Mucosa of rectum (tissue), 2 donors: ENCODE measurements around the gene CISD2.
"Not testable (repeated sequence)": the region's sequence is repeated elsewhere in the genome, so short reads cannot be mapped to it uniquely, and the experiment has no call there.

Experiments
- H3K27ac ChIP-seq, 2 donors: one replicate each; pipeline ENCODE4 v1.7.0; 2013; ENCODE audit warnings: inconsistent platforms in 2 of 2, low read depth in 2 of 2, low read length in 2 of 2
- H3K27me3 ChIP-seq, 2 donors: one replicate each; pipeline ENCODE4 v1.7.0; 2013; ENCODE audit warnings: low read length in 2 of 2; ENCODE audit not compliant: control insufficient read depth in 2 of 2, insufficient read depth in 2 of 2
- H3K36me3 ChIP-seq, 2 donors: one replicate each; pipeline ENCODE4 v1.7.0; 2013; ENCODE audit warnings: low read length in 2 of 2; ENCODE audit not compliant: control insufficient read depth in 2 of 2, insufficient read depth in 2 of 2
- H3K4me1 ChIP-seq, 2 donors: one replicate each; pipeline ENCODE4 v1.7.0; 2013; ENCODE audit warnings: low read length in 2 of 2, mild to moderate bottlenecking in 1 of 2; ENCODE audit not compliant: control insufficient read depth in 2 of 2, insufficient read depth in 2 of 2
- H3K4me3 ChIP-seq, 2 donors: one replicate each; pipeline ENCODE4 v1.7.0; 2013; ENCODE audit warnings: low read length in 2 of 2
- H3K9ac ChIP-seq, 2 donors: one replicate each; pipeline ENCODE4 v1.7.0; 2013; ENCODE audit warnings: low read length in 2 of 2, low read depth in 1 of 2, mild to moderate bottlenecking in 1 of 2
- H3K9me3 ChIP-seq, 2 donors: one replicate each; pipeline ENCODE4 v1.7.0; 2013; ENCODE audit warnings: low read length in 2 of 2; ENCODE audit not compliant: control insufficient read depth in 2 of 2
- donor health status: healthy.
- donor health status: Normal muscosa, but diverticular disease.

Gene CISD2

DNA sequence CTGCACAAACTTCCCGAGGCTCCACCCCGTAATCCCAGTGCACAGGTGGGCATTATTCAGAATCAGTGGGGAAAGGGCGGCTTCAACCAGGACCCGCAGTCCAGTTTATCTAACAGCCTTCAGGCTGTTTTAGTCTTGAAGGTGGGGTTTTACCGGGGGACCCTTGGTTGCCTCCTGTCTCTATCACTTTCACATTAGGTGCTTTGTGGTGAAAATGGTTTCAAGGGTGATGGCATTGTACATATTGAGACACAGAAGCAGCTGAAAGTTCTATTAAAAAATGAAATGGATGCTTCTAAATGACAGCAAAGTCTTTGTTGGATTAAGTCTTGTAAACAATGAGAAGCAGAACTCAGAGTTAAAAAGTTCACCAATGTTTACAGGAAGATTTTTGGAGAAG, 27.8 kb downstream of the CISD2 start:
- not testable (repeated sequence) for H3K27me3 ChIP-seq, H3K4me3 ChIP-seq, H3K36me3 ChIP-seq, H3K4me1 ChIP-seq, H3K27ac ChIP-seq, H3K9ac ChIP-seq, H3K9me3 ChIP-seq

DNA sequence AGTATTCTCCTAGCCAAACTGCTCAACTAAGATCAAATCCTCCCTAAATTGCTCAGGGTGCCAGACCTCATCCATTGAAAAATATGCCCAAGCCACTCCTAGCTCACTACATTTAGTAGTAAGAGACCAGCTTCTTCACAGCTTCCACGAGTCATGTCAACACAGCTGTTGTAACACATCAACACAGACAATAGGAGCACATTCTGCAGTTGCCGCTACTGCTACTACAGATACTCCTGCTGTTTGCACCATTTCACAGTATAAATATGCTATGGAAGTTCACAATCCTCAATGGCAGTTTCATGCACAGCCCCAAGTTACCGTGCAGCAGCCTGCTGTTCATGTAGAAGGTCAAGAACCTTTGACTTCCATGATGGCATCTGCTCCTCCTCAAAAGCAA, 28.8 kb downstream of the CISD2 start:
- H3K4me1 ChIP-seq, H3K4me3 ChIP-seq, H3K27me3 ChIP-seq, H3K9ac ChIP-seq, H3K27ac ChIP-seq, H3K36me3 ChIP-seq, H3K9me3 ChIP-seq: not testable (repeated sequence)

DNA sequence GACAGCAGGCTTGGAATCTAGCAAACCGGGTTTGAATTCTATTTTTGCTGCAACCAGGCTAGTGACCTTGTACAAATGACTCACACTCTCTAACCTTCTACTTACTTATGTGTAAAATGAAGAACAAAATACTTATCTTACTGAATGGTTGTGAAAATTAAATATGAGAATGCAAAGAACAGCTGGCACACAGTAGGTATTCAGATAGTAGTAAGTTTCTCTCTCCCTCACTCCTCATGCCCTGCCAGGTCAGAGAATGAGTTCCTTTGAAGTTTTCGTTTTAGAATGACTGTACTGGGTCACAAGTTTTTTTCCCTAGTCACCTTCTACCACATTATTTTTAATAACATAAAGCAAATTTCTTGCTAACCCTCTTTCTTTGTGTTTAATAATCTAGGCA, 33.0 kb downstream of the CISD2 start:
- Histone ChIP-seq H3K4me3 (no peak overlapping the region), H3K9me3 (no peaks in the 10 kb centered on the region), H3K36me3 (no peaks in the 10 kb centered on the region), H3K9ac (no peak overlapping the region), H3K27ac (no peak overlapping the region), H3K4me1 (no peaks in the 10 kb centered on the region), H3K27me3 (no peaks in the 10 kb centered on the region)

DNA sequence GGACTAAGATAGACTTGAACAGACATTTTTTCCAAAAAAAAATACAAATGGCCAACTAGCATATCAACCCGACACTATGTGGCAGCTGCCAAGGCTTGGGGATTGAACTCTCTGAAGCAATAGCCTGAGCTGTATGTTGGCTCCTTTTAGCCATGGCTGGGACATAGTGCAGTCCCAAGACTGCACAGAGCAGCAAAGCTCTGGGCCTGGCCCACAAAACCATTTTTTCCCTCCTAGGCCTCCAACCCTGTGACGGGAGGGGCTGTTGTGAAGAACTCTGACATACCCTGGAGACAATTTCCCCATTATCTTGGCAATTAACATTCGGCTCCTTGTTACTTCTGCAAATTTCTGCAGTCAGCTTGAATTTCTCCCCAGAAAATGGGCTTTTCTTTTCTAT, 50.1 kb downstream of the CISD2 start:
- no peaks in the 10 kb centered on the region for H3K27me3 ChIP-seq
- no peak overlapping the region for H3K4me3 ChIP-seq
- no peaks in the 10 kb centered on the region for H3K4me1 ChIP-seq
- H3K9ac ChIP-seq: no peak overlapping the region
- H3K36me3 ChIP-seq: no peaks in the 10 kb centered on the region
- H3K9me3 ChIP-seq: no peaks in the 10 kb centered on the region
- H3K27ac ChIP-seq: no peak overlapping the region

DNA sequence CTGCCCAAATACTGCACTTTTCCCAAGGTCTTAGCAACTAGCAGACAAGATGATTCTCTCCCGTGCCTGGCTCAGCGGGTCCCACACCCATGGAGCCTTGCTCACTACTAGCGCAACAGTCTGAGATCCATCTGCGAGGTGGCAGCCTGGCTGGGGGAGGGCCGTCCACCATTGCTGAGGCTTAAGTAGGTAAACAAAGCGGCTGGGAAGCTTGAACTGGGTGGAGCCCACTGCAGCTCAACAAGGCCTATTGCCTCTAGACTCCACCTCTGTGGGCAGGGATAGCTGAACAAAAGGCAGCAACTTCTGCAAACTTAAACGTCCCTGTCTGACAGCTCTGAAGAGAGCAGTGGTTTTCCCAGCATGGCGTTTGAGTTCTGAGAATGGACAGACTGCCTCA, 50.9 kb downstream of the CISD2 start:
- H3K36me3 ChIP-seq, H3K4me1 ChIP-seq, H3K4me3 ChIP-seq, H3K9me3 ChIP-seq, H3K27ac ChIP-seq, H3K27me3 ChIP-seq, H3K9ac ChIP-seq: not testable (repeated sequence)

DNA sequence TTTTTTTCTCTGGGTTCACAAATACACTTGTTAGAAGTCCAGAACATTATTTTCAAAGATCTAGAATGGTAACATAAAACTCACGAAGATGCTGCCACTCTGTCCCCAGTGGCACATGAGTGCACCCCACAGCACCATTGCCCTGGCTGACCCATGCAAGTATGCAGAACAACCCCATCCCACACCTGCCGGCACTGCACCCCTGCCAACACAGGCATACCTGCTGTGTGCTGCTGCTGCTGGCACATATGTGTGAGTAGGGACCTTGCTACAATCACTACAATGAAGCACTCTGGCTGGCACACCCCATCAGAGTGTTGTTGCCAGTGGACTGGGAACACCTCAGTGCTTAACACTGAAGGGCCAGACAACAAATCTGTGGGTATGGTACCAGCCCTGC, 66.9 kb downstream of the CISD2 start:
- Histone ChIP-seq H3K4me3 (no peak overlapping the region), H3K4me1 (no peaks in the 10 kb centered on the region), H3K27ac (no peak overlapping the region), H3K9ac (no peak overlapping the region), H3K27me3 (no peaks in the 10 kb centered on the region), H3K9me3 (no peaks in the 10 kb centered on the region), H3K36me3 (no peaks in the 10 kb centered on the region)

DNA sequence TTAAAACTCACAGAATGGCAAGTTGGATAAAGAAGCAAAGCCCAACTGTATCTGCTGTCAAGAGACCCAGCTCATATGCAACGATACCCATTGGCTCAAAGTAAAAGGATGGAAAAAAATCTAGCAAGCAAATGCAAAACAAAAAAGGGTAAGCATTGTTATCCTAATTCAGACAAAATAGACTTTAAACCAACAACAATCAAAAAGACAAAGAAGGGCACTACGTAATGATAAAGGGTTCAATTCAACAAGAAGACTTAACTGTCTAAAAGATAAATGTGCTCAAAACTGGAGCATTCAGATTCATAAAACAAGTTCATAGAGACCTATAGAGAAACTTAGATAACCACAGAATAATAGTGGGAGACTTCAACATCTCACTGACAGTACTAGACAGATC, 69.3 kb downstream of the CISD2 start:
- not testable (repeated sequence) for H3K9ac ChIP-seq, H3K27me3 ChIP-seq, H3K27ac ChIP-seq, H3K4me3 ChIP-seq, H3K36me3 ChIP-seq, H3K4me1 ChIP-seq, H3K9me3 ChIP-seq
